ENCODE data around the gene GPBP1L1. TPM values are rescaled to one million over a fixed set of nuclear protein-coding genes. Genes with fewer than 3 reads are reported as not detected.

The GPBP1L1 gene
- total and polyA plus RNA-seq, 2 of the 13 experiments (the other 11 are each of a cell fraction or from before 2014, with no cell fraction given) = 45.9 to 86.1 TPM

DNA sequence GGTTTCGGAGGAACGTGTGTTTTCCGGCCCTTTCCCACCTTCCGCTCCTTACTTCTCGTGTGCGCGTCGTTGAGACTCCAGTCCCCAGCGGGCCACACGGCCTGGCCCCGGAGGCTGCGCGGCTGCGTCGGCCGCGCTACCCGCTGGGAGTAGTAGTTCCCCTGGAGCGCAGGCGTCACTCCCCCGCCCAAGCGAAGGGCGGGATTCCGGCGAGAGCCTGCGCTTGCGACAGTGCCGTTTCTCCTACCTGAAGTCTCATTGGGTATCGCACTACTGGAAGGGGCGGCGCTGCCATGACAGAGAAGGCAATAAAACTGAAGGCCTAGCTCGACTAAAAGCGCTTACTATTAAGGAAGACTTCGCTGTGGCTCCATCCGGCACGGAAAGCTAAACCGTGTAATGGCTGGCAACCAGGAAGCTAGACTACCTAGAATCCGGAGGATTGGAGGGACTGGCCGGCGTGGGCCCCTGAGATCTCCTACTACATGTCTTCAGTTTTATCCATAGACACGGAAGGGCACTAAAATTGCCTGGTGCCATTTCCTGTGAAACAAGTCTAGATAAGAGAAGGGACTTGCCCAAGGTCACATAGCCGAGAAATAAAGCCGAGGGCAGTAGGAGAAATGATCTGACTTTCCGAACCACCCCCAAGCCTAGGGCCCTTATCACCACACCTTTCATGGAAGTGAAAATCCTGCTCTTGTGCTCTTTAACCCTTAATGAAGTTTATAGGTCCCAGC, 851 bp upstream of the GPBP1L1 start (continued):
- TF ChIP-seq U2AF1 (optimal IDR thresholded peaks at IDR 0.05; ENCODE audit: low read depth, low read length) = peak; percentile 59
- TF ChIP-seq MIER3 (CRISPR knock-in tag; IDR thresholded peaks at IDR 0.05; ENCODE audit: borderline replicate concordance) = no peak; the same call in 1 of the 2 replicates
- peak; percentile 71 for TF ChIP-seq RBFOX2 (IDR thresholded peaks at IDR 0.05; ENCODE audit: low read depth, low read length)
- 0 out of 2 replicates have a peak, but pooled peaks have one; percentile 68 for TF ChIP-seq TGIF2 (CRISPR knock-in tag; IDR thresholded peaks at IDR 0.05)
- no peak for TF ChIP-seq NFE2 (CRISPR knock-in tag; IDR thresholded peaks at IDR 0.05)
- TF ChIP-seq SOX13 (IDR thresholded peaks at IDR 0.05) = no peak
- TF ChIP-seq SOX13 (CRISPR knock-in tag; conservative IDR thresholded peaks at IDR 0.05 in 1 of 2, IDR thresholded peaks at IDR 0.05 in 1 of 2) = peak in 1 of 2 experiments; percentile 45; a peak in 1 of 4 replicates
- TF ChIP-seq, protein P1, sequence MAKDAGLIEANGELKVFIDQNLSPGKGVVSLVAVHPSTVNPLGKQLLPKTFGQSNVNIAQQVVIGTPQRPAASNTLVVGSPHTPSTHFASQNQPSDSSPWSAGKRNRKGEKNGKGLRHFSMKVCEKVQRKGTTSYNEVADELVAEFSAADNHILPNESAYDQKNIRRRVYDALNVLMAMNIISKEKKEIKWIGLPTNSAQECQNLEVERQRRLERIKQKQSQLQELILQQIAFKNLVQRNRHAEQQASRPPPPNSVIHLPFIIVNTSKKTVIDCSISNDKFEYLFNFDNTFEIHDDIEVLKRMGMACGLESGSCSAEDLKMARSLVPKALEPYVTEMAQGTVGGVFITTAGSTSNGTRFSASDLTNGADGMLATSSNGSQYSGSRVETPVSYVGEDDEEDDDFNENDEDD (CRISPR knock-in tag; IDR thresholded peaks at IDR 0.05; ENCODE audit: borderline replicate concordance) = peak; percentile 43; the same call in 1 of the 2 replicates
- 0 out of 2 replicates have a peak, but pooled peaks have one; percentile 45 for TF ChIP-seq MAFF (IDR thresholded peaks at IDR 0.05; ENCODE audit: low read depth, low read length)
- no peak for TF ChIP-seq TCF7L2 (IDR thresholded peaks at IDR 0.05; ENCODE audit: low read depth, low read length)
- TF ChIP-seq ZNF501 (CRISPR knock-in tag; IDR thresholded peaks at IDR 0.05) = peak; percentile 10; the same call in 1 of the 2 replicates
- no peak for TF ChIP-seq ZNF446 (CRISPR knock-in tag; IDR thresholded peaks at IDR 0.05)
- peak; percentile 63 for TF ChIP-seq SALL2 (CRISPR knock-in tag; IDR thresholded peaks at IDR 0.05)
- TF ChIP-seq SMC3 (IDR thresholded peaks at IDR 0.05; ENCODE audit: low read length) = peak; percentile 1; the same call in 1 of the 2 replicates
- peak; percentile 12; the same call in 1 of the 2 replicates for TF ChIP-seq FOXO1 (CRISPR knock-in tag; IDR thresholded peaks at IDR 0.05)
- TF ChIP-seq ATF2 (CRISPR knock-in tag; IDR thresholded peaks at IDR 0.05) = 0 out of 2 replicates have a peak, but pooled peaks have one; percentile 19
- TF ChIP-seq CCDC6 (CRISPR knock-in tag; IDR thresholded peaks at IDR 0.05) = no peak
- peak; percentile 53; the same call in 1 of the 2 replicates for TF ChIP-seq SIX4 (CRISPR knock-in tag; IDR thresholded peaks at IDR 0.05)
- TF ChIP-seq NKX3-1 (CRISPR knock-in tag; IDR thresholded peaks at IDR 0.05) = peak; percentile 10; the same call in 1 of the 2 replicates
- TF ChIP-seq SALL1 (CRISPR knock-in tag; IDR thresholded peaks at IDR 0.05) = peak; percentile 72
- 0 out of 2 replicates have a peak, but pooled peaks have one; percentile 25 for TF ChIP-seq TBX2 (CRISPR knock-in tag; IDR thresholded peaks at IDR 0.05; ENCODE audit: borderline replicate concordance)
- TF ChIP-seq SRY (CRISPR knock-in tag; IDR thresholded peaks at IDR 0.05) = peak; percentile 32; the same call in 1 of the 2 replicates
- TF ChIP-seq ZFP82 (CRISPR knock-in tag; IDR thresholded peaks at IDR 0.05; ENCODE audit: borderline replicate concordance) = peak; percentile 39; the same call in 1 of the 2 replicates
- TF ChIP-seq ZZZ3 (CRISPR knock-in tag; IDR thresholded peaks at IDR 0.05; ENCODE audit: borderline replicate concordance) = peak; percentile 63; the same call in 1 of the 2 replicates
- peak; percentile 99 for TF ChIP-seq MAZ (IDR thresholded peaks at IDR 0.05; ENCODE audit: borderline replicate concordance, low read depth, low read length)
- peak; percentile 36; the same call in 1 of the 2 replicates for TF ChIP-seq MAZ (CRISPR knock-in tag; IDR thresholded peaks at IDR 0.05; ENCODE audit: low read depth)
- peak; percentile 68; the same call in 1 of the 2 replicates for TF ChIP-seq EEA1 (CRISPR knock-in tag; IDR thresholded peaks at IDR 0.05; ENCODE audit: borderline replicate concordance)
- no peak for TF ChIP-seq ONECUT2 (CRISPR knock-in tag; IDR thresholded peaks at IDR 0.05)
